HG02840 (cell line): ENCODE results near the gene KRTCAP2.

Experiments used
- ATAC-seq: cut with Tn5 transposase; IDR thresholded peaks from one replicate; pipeline ENCODE4 v1.9.1; 2021; ENCODE audit warnings: mild to moderate bottlenecking, moderate library complexity, moderate number of reproducible peaks; ENCODE audit not compliant: unreplicated experiment, low FRiP score

The KRTCAP2 gene

GRCh38 chr1:155184835-155185782, 12.0 kb upstream of the KRTCAP2 start:
- ATAC-seq = no peak

- no peak for ATAC-seq
These were observed 11.3 kb upstream of the KRTCAP2 start for GRCh38 chr1:155184351-155184811.

GRCh38 chr1:155183775-155184221, 10.7 kb upstream of the KRTCAP2 start:
- ATAC-seq = no peak

GRCh38 chr1:155182052-155182550, 9.0 kb upstream of the KRTCAP2 start:
- ATAC-seq = no peak

GRCh38 chr1:155181371-155182051, 8.4 kb upstream of the KRTCAP2 start:
- ATAC-seq = no peak

- no peak for ATAC-seq
These were observed 6.3 kb upstream of the KRTCAP2 start for GRCh38 chr1:155179112-155180031.

GRCh38 chr1:155178441-155179111, 5.5 kb upstream of the KRTCAP2 start:
- no peak for ATAC-seq

GRCh38 chr1:155177918-155178281, 4.8 kb upstream of the KRTCAP2 start:
- ATAC-seq = no peak

GRCh38 chr1:155177192-155177917, 4.3 kb upstream of the KRTCAP2 start:
- ATAC-seq = no peak

GRCh38 chr1:155176544-155177071, 3.5 kb upstream of the KRTCAP2 start:
- no peak for ATAC-seq

- no peak for ATAC-seq
These were observed 2.8 kb upstream of the KRTCAP2 start for GRCh38 chr1:155175927-155176371.

- no peak for ATAC-seq
These were observed 2.3 kb upstream of the KRTCAP2 start for GRCh38 chr1:155175281-155175926.

GRCh38 chr1:155174324-155175280, 1.5 kb upstream of the KRTCAP2 start:
- ATAC-seq = no peak

- peak; percentile 3 for ATAC-seq
These were observed 597 bp upstream of the KRTCAP2 start, which contains the start of gene TRIM46 for GRCh38 chr1:155173478-155174323. TSS of gene TRIM46 (plus strand) at chr1:155173849. CDS start at chr1:155173967, 118 bp downstream.

GRCh38 chr1:155171836-155172731, 1.0 kb downstream of the KRTCAP2 start:
- ATAC-seq = no peak
